ENCODE results near the gene UCK2. TPM values are rescaled to one million over a fixed set of nuclear protein-coding genes. Genes with fewer than 3 reads are reported as not detected.

Gene UCK2
- total and polyA plus RNA-seq, 2 donors (not counting 3 experiments of a cell fraction or from before 2014, with no cell fraction given) = 62.3 to 74.7 TPM

DNA sequence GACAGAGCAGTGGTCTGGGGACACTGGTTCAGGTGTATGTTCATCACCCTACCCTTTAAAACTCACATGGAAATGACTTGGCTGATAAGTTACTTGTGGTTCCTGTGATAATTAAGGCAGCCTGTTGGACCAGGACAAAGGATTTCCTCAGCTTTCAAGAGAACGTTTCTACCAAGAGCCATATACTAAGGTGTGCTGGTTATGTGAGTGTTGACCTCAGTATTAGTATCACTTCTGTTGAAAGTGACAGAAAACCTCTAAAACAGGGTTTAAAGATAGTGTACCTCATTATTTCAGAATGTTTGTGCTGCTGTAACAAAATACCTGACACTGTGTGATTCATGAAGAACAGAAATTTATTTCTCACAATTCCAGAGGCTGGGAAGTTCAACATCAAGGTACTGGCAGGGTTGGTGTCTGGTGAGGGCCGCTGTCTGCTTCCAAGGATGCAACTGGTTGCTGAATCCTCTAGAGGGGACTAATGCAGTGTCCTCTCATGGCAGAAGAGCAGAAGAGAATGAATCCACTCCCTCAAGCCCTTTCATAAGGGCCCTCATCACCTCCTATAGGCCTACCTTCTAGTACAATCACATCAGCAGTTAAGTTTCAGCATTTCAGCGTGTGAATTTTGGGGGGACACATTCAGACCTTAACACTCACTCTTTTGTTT, 54.9 kb downstream of the UCK2 start:
- Histone ChIP-seq H3K36me3 (ENCODE audit: control insufficient read depth in 2 of 2, extremely low read depth in 1 of 2, insufficient read depth in 2 of 2, low read length in 2 of 2) (no peaks in the 10 kb centered on the region), H3K9me3 (replicated peaks; ENCODE audit: control insufficient read depth, insufficient read depth, low read length) (no peaks in the 10 kb centered on the region), H3K27me3 (ENCODE audit: control insufficient read depth in 2 of 2, insufficient read depth in 2 of 2, low read length in 2 of 2) (no peaks in the 10 kb centered on the region), H3K79me2 (ENCODE audit: control insufficient read depth, insufficient read depth, low read length) (peaks cover 95% of the 10 kb centered on the region), H3K4me1 (ENCODE audit: control insufficient read depth, extremely low read depth, insufficient read depth, low read length) (peaks cover 26% of the 10 kb centered on the region), H3K9ac (replicated peaks; ENCODE audit: extremely low read depth, insufficient read depth, low read length) (no peak overlapping the region), H3K9me1 (replicated peaks; ENCODE audit: control insufficient read depth, extremely low read depth, insufficient read depth, low read length) (no peaks in the 10 kb centered on the region), H3K4me3 (replicated peaks in 1 of 3; ENCODE audit: insufficient read depth in 1 of 3, low read depth in 1 of 3, low read length in 3 of 3) (no peak overlapping the region), H4K20me1 (replicated peaks; ENCODE audit: control insufficient read depth, extremely low read depth, insufficient read depth, low read length) (no peaks in the 10 kb centered on the region), H3K4me2 (ENCODE audit: insufficient read depth, low read length) (no peak overlapping the region), H2AFZ (ENCODE audit: low read depth, low read length) (no peak overlapping the region), H3K27ac (ENCODE audit: insufficient read depth, low read depth, low read length) (no peak overlapping the region)
- dilution Hi-C loops (cut with MboI; ENCODE audit: extremely low pct_ligation_motif_present, low sequenced_read_pairs) = no loop called here
- intact Hi-C loops (cut with micrococcal nuclease) = no loop called here
- POLR2A ChIA-PET = no interaction called here
- no peak for DNase-seq (ENCODE audit: low read depth, low spot score)
- CTCF ChIA-PET = interaction anchor here (0.9 to 4.5 kb wide), 8 partner anchors 11 to 43 kb away, joined by 3 to 43 read pairs (median 7); no protein-coding TSS in a partner anchor
- no peak for FAIRE-seq
- TF ChIP-seq CTCF (IDR thresholded peaks at IDR 0.05; ENCODE audit: extremely low read depth in 1 of 2, insufficient read depth in 1 of 2, low read depth in 1 of 2, low read length in 2 of 2) (no peak), FOS (IDR thresholded peaks at IDR 0.05; ENCODE audit: borderline replicate concordance, insufficient read depth, low read length) (no peak), JUN (IDR thresholded peaks at IDR 0.05; ENCODE audit: borderline replicate concordance, insufficient read depth, insufficient read length, low read depth) (no peak), POLR2A (IDR thresholded peaks at IDR 0.05; ENCODE audit: low read depth, low read length) (no peak), POLR2AphosphoS5 (IDR thresholded peaks at IDR 0.05; ENCODE audit: insufficient read depth, low read depth, low read length) (no peak)
- no TSS peak for BruUV-seq (replicated peaks)
